Effector memory CD4-positive, alpha-beta T cell (primary cell): Measurements from ENCODE around the gene ADAMTS14.
"Not testable (repeated sequence)": the region's sequence is repeated elsewhere in the genome, so short reads cannot be mapped to it uniquely, and the experiment has no call there.

ENCODE experiments used
- DNase-seq, 3 donors: peaks; one replicate each; pipeline ENCODE4 v3.0.0-alpha.2; 2020
- H3K27ac ChIP-seq: 2 replicates; pipeline ENCODE4 v1.7.0; 2013; ENCODE audit warnings: mild to moderate bottlenecking, low read length, moderate library complexity; ENCODE audit not compliant: insufficient read depth, poor library complexity, severe bottlenecking
- H3K27me3 ChIP-seq: replicated peaks from 2 replicates; pipeline ENCODE4 v1.7.0; 2013; ENCODE audit warnings: mild to moderate bottlenecking, low read length; ENCODE audit not compliant: insufficient read depth, control insufficient read depth, poor library complexity, severe bottlenecking
- H3K36me3 ChIP-seq: 2 replicates; pipeline ENCODE4 v1.7.0; 2013; ENCODE audit warnings: mild to moderate bottlenecking, low read length, moderate library complexity; ENCODE audit not compliant: control insufficient read depth, insufficient read depth
- H3K4me1 ChIP-seq: 2 replicates; pipeline ENCODE4 v1.7.0; 2013; ENCODE audit warnings: low read length, mild to moderate bottlenecking; ENCODE audit not compliant: control insufficient read depth, insufficient read depth, poor library complexity, severe bottlenecking
- H3K4me3 ChIP-seq: 2 replicates; pipeline ENCODE4 v1.7.0; 2013; ENCODE audit warnings: low read length, low read depth, mild to moderate bottlenecking; ENCODE audit not compliant: insufficient read depth, poor library complexity, severe bottlenecking
- H3K9me3 ChIP-seq: 2 replicates; pipeline ENCODE4 v1.7.0; 2013; ENCODE audit warnings: mild to moderate bottlenecking, low read length, moderate library complexity; ENCODE audit not compliant: control insufficient read depth

Gene ADAMTS14

GRCh38 chr10:70768026-70768685 lies 95.8 kb downstream of the ADAMTS14 start:
- not testable (repeated sequence) for DNase-seq, H3K9me3 ChIP-seq, H3K27me3 ChIP-seq

GRCh38 chr10:70769121-70769520 lies 96.8 kb downstream of the ADAMTS14 start:
- H3K4me3 ChIP-seq, result no peak overlapping the region
- H3K36me3 ChIP-seq, result no peaks in the 10 kb centered on the region
- H3K27me3 ChIP-seq, result no peaks in the 10 kb centered on the region
- no peak for DNase-seq
- no peak overlapping the region for H3K27ac ChIP-seq
- no peaks in the 10 kb centered on the region for H3K4me1 ChIP-seq
- H3K9me3 ChIP-seq, result no peaks in the 10 kb centered on the region

More at GRCh38 chr10:70768026-70768685, 95.8 kb downstream of the ADAMTS14 start:
- not testable (repeated sequence) for H3K4me1 ChIP-seq, H3K27ac ChIP-seq, H3K36me3 ChIP-seq, H3K4me3 ChIP-seq

GRCh38 chr10:70770001-70770400 lies 97.7 kb downstream of the ADAMTS14 start:
- Histone ChIP-seq H3K27me3 (no peaks in the 10 kb centered on the region), H3K4me1 (no peaks in the 10 kb centered on the region), H3K9me3 (no peaks in the 10 kb centered on the region), H3K4me3 (no peak overlapping the region), H3K36me3 (no peaks in the 10 kb centered on the region), H3K27ac (no peak overlapping the region)
- no peak for DNase-seq

- not testable (repeated sequence) for H3K36me3 ChIP-seq, H3K4me3 ChIP-seq, H3K9me3 ChIP-seq, DNase-seq, H3K4me1 ChIP-seq, H3K27ac ChIP-seq, H3K27me3 ChIP-seq
Measured at GRCh38 chr10:70770516-70770915, 98.2 kb downstream of the ADAMTS14 start.

- no peaks in the 10 kb centered on the region for H3K36me3 ChIP-seq
- H3K27ac ChIP-seq, result no peak overlapping the region
- H3K4me1 ChIP-seq, result no peaks in the 10 kb centered on the region
- no peak overlapping the region for H3K4me3 ChIP-seq
- no peaks in the 10 kb centered on the region for H3K27me3 ChIP-seq
- DNase-seq, result no peak
- no peaks in the 10 kb centered on the region for H3K9me3 ChIP-seq
Measured at GRCh38 chr10:70771311-70772194, 99.2 kb downstream of the ADAMTS14 start.

GRCh38 chr10:70772627-70773026 lies 100.3 kb downstream of the ADAMTS14 start:
- H3K27me3 ChIP-seq, result no peaks in the 10 kb centered on the region
- no peak overlapping the region for H3K27ac ChIP-seq
- no peaks in the 10 kb centered on the region for H3K9me3 ChIP-seq
- no peaks in the 10 kb centered on the region for H3K36me3 ChIP-seq
- no peaks in the 10 kb centered on the region for H3K4me1 ChIP-seq
- H3K4me3 ChIP-seq, result no peak overlapping the region
- DNase-seq, result no peak

GRCh38 chr10:70773461-70773860 lies 101.2 kb downstream of the ADAMTS14 start:
- DNase-seq, result no peak
- Histone ChIP-seq H3K27me3 (no peaks in the 10 kb centered on the region), H3K4me3 (no peak overlapping the region), H3K4me1 (no peaks in the 10 kb centered on the region), H3K36me3 (no peaks in the 10 kb centered on the region), H3K27ac (no peak overlapping the region), H3K9me3 (no peaks in the 10 kb centered on the region)

- H3K4me3 ChIP-seq, result no peak overlapping the region
- no peak overlapping the region for H3K27ac ChIP-seq
- no peaks in the 10 kb centered on the region for H3K9me3 ChIP-seq
- no peak for DNase-seq
- no peaks in the 10 kb centered on the region for H3K27me3 ChIP-seq
- H3K4me1 ChIP-seq, result no peaks in the 10 kb centered on the region
- H3K36me3 ChIP-seq, result no peaks in the 10 kb centered on the region
Measured at GRCh38 chr10:70773965-70774809, 101.9 kb downstream of the ADAMTS14 start.

- Histone ChIP-seq H3K9me3 (no peaks in the 10 kb centered on the region), H3K27ac (no peak overlapping the region), H3K36me3 (no peaks in the 10 kb centered on the region), H3K27me3 (no peaks in the 10 kb centered on the region), H3K4me1 (no peaks in the 10 kb centered on the region), H3K4me3 (no peak overlapping the region)
- DNase-seq, result no peak
Measured at GRCh38 chr10:70774810-70775678, 102.7 kb downstream of the ADAMTS14 start.
